GM19025 (cell line): ENCODE data around the gene ANKRD9.

Experiments used
- ATAC-seq: cut with Tn5 transposase; IDR thresholded peaks from one replicate; pipeline ENCODE4 v1.9.1; 2021; ENCODE audit warnings: mild to moderate bottlenecking, low read depth, moderate library complexity; ENCODE audit not compliant: unreplicated experiment

Gene ANKRD9

DNA sequence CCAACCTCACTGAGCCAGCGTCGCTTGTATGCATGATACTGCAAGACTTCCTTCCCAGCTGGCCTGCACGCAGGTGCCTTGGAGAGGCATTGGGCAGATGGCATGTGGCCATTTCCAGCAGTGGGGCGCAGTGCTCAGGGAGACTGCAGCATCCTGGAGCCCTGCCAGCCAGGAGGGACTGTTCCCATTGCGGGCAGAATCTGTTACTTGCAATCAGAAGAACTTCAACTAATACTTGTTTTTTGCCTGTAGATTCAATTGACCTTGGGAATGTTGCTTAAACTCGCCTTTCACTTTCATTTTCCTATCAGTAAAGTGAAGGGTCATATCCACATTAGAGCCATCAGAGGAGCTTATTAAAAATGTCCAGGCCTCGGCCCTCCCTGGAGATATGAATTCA is 29.8 kb downstream of the ANKRD9 start:
- no peak for ATAC-seq

DNA sequence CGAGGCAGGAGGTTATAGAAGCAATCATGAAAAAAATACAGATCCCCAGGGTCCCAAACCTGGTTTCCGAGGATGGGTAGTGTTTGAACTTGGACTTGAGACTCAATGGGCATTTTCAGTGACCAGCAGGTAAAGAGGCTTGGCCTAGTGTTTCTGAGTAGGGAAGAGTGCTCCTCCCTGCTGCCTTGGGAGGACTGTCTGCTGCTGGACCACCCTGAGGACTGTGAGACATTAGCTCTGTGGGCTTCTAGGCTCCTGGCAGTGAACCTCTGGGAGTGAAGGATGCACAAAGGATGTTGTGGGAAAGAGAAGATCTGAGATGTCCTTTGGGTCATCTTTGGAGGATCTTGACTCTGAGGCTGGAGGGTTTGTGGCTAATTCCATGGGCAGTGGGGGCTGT is 30.5 kb downstream of the ANKRD9 start:
- no peak for ATAC-seq

DNA sequence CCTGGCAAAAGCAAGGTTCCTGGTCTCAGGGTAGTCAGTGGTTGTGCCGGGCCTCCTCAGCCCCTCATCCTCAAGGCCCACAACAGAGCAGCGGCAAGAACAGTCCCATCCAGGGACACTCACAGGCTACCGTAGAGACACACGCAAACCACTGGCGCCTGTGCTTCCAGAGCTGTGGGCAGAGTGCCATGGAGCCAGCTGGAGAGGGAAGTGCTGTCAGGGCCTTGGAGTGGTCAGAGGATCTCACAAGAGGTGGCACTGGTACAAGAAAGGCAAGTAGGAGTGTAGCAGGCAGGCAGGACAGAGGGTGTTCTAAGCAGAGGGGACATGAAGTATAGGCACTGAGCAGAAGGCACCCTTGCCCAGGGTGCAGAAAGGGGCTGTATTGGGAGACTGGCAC is 34.6 kb downstream of the ANKRD9 start:
- no peak for ATAC-seq

DNA sequence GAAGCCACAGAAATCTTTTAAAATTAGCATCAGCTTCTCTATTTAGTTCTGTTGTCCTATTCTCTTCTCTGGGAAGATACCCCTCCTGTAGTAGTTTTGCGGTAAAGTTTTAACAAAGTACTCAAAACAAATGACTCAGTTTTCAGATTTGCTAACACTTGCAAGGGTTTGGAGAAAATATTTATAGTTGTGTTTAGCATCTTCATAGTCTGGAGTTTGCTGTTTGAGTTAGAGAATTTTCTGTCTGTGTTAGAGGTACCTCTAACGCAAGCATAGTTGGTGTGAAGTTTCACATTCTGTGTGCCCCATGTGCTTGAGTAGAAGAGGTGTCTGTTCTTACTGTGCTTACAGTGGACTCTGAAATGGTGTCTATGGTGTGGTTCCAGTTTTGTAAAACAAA is 36.0 kb downstream of the ANKRD9 start:
- ATAC-seq = no peak

DNA sequence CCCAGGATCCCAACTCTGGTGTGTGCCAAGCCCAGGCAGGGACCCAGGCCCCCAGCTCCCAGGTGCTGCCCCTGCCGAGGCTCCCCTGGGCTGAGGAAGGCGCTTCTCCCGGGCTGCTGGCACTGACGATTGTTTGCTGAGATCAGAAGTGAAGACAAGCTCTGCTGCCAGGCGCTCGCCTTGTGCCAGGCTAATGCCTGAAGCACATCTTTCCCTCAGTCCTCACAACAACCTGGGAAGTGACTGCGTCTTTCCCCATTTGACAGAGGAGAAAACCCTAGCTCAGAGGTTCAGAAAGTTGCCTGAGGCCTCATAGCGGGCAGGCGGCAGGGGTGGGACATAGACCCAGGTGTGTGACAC is 36.8 kb downstream of the ANKRD9 start:
- ATAC-seq = no peak

DNA sequence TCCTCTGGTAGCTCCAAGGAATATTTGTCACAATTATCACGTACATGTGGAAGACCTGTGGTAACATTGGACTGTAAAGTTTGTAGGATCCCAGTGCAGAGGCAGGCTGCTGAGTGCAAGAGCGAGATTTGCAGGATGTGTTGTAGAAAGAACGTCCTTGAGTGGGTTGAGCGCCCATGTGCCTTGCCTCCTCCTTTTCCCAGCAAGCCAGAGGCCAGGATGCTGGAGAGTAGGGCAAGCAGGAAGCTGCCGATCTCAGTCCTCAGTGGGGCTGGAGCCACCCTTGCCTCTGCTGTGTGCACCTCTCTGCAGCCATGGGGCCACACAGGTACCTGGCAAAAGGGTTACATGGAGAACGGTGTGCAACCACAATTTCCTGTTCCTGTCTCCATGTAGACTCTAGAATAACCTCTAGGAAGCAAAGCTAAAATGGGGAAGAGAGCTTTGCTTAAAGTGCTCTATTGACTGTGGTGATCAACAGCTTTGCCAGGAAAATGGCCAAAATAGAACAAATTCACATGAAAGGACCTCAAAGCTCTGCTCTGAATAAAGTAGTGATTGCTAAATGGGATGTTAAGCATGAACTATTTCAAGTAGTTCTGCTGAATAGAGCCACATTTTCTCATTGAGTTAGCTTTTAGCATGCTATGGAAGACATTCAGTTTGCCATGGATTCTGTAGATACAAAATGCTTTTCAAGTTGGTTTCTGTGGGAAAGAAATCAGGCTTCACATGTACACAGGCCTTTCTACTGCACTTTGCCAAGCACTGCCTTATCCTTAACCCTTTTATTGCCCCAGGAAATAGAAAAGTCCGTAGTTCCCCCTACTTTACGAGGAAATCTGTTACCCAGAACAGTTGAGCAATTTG is 37.4 kb downstream of the ANKRD9 start:
- ATAC-seq = no peak

DNA sequence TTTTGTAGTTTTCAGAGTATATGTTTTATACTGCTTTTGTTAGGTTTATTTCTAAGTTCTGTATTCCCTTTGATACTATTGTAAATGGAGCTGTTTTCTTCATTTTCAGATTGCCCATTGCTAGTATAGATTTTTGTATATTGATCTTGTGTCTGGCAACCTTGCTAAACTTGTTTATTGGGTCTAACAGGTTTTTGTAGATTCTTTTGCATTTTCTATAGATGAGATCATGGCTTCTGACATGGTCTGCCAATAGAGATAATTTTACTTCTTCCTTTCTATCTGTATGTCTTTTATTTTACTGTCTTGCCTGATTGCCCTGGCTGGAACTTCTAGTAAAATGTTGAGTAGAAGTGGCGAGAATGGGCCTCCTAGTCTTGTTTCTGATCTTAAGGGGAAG is 40.3 kb downstream of the ANKRD9 start:
- no peak for ATAC-seq

DNA sequence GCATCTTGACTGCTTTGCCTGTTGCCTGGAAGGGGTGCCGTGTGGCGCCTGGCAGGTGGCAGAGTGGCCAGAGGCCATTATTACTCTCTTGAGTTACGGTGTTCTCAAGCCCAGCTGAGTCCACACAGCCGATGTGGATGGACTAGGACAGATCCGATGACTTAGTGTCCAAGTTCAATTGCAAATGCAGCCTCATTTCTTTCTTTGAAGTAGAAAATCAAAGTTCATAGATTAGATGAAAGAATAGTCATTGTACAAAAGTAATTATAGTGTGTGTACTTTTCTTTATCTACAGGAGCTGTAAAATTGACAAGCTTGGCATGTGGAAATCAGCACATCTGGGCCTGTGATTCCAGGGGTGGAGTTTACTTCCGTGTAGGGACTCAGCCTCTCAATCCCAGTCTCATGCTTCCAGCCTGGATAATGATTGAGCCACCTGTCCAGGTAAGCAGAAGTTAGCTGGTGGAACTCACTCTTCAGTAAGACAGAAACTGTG is 44.7 kb downstream of the ANKRD9 start:
- no peak for ATAC-seq

DNA sequence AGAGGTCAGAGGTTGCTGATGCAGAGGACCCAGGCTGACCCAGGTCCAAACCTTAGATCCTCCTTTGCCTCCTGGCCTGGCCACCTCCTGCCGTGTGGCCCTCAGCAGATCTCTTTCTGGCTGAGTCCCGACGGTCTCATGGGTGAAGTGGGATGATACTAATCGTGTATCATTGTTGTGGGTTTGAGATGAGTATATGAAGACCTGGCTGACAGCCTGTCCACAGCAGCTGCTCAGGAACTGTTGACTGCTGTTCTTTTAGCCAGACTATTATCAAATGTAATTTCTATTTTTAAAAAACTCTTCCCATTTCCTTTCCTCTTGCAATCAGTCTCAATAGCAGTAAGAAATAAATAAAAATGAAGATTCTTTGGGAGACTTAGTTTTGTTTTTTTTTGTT is 45.6 kb downstream of the ANKRD9 start:
- ATAC-seq = no peak

DNA sequence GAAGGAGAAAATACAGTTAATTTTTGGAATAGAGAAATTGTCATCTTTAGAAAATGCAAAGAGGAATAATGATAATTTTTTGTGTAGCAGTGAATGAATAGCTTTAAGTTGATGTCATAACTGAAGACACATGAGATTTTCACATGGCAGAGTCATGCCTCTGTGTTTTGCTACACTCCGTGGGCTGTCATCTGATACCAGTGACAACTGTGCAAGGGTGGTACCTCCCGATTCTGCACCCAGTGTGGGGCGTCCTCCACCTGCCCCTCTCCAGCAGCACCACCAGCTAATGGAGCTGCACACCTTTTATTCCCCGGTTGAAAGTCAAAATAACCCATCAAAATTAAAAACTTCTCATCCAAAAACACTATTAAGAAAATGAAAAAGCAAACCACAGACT is 47.2 kb downstream of the ANKRD9 start:
- no peak for ATAC-seq

DNA sequence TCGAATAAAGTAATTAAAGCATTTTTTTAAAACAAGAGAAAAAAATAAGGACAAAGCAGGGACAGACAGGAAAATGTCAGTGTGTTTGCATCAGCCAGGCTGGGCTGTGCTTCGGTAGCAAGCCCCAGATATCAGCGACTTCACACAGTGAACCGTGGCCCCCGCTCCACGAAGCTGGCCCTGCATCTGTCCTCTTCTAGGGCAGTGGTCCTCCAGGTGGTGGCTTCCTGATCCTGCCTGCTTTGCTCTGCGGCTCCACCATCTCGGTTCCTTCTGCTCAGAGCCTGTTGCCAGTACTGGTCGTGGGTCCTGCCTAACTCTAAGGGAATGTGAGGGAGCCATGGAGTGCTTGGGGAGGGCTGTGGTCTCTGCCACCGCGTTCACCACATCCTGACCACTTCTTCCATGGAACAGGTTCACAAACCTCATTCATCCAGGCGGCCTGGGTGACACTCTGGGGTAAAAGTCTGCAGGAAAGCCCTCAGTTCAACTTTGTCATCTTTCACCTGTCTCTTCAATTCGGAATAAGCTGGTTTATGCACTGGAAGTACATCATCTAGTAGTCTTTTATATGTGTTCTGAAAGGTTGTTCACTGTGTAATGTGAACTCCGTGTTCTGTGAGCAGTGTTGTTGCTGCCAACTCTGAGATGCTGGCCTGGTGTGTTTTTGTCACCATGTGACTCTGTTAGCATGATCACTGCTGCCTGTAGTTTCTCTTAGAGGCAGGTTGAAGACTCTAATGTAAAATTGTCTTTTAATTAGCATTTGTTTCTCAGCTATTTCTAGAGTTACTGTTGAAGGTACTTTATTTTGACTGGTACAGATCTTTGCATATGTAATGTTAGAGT is 47.9 kb downstream of the ANKRD9 start:
- no peak for ATAC-seq

DNA sequence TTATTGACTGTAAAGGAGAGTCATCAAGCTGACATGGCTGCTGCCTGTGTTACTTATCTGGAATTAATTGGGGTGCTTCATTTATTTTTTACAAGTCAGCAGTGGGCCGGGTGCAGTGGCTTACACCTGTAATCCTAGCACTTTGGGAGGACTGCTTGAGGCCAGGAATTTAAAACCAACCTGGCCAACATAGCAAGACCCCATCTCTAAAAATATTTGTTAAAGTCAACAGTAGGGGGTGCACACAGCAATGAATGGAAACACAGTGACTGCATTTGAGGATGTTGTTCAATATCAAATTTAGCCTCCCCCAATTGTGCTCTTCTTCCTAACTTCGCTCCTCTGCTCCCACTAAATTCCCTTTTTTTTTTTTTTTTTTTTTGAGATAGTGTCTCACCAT is 52.1 kb downstream of the ANKRD9 start:
- no peak for ATAC-seq

DNA sequence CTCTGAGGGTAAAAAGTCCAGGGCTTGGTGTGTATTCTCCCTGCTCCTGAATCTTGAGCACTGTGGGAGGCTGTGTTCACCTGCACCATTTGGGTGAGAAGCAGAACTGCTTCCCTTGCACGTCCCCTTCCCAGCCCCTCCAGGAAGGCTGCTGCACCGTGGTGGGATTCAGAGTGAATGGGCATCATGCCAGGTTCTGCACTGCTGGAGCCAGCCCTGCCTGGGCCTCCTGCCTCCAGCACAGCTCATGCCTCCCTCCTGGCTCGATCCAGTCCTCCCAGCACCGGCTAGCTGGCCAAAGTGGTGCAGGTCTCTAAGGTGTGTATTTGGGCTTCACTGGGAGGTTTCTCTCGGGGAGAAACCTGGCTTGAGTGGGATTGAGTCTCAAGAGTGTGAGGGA is 54.9 kb downstream of the ANKRD9 start:
- no peak for ATAC-seq

DNA sequence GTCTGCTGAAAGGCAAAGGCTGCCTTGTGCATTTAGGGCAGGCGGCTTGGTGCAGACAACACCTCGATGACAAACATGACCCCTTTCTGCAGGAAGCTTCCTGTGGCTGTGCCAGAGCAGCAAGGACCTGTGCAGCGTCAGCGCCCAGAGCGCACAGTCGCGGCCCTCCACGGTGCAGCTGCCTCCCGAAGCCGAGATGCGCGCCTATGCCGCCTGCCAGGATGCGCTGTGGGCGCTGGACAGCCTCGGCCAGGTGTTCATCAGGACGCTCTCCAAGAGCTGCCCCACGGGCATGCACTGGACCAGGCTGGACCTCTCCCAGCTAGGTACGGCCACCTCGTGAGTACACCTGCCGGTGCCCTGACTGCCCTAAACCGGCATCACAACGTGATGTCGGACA is 57.3 kb downstream of the ANKRD9 start:
- no peak for ATAC-seq
